Ammon's horn (tissue), 1 donor: Measurements from ENCODE around the gene RUSC2.
"Not testable (repeated sequence)": the region's sequence is repeated elsewhere in the genome, so short reads cannot be mapped to it uniquely, and the experiment has no call there.

Source experiments
- DNase-seq: peaks from one replicate; pipeline ENCODE4 v3.0.0-alpha.2; 2016; ENCODE audit warnings: low spot score

RUSC2 gene

DNA sequence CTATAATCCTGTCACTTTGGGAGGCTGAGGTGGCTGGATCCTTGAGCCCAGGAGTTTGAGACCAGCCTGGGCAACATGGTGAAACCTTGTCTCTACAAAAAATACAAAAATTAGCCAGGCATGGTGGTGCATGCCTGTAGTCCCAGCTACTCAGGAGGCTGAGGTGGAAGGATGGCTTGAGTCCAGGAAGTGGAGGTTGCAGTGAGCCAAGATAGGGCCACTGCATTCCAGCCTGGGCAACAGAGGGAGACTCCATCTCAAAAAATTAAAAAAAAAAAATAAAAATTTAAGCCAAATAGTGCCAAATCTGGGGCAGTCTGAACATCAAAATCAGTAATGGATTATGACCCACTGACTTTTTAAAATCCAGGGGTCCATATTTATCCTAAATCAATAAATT, 33.6 kb downstream of the RUSC2 start:
- not testable (repeated sequence) for DNase-seq

DNA sequence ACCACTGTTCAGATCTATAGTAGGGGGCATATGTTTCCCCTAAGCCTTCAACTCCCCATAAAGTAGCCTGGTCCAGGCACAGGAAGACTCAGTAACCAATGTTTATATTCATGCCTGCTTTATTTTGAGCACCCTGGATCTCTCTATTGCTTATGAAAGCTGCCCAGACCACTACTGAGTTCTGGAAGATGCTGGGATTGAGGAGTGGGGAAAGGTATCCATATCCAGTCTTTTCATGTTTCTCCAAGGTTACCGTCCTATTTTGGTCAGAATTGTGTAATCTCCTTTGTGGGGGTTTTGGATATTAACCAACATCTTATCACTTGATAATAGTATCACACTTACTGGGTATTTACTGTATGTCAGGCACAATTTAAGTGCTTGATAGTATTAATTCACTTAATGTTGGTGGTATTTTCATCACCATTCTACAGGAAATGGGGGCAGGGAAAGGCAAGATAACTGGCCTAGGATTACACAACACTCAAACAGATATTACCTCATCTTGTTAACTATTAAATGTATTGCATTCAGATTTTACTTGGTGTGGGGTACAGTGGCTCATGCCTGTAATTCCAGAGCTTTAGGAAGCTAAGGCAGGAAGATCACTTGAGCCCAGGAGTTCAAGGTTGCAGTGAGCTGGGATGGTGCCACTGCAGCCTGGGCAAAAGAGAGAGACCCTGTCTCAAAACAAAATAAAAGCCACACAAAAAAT, 36.3 kb downstream of the RUSC2 start:
- DNase-seq: no peak

DNA sequence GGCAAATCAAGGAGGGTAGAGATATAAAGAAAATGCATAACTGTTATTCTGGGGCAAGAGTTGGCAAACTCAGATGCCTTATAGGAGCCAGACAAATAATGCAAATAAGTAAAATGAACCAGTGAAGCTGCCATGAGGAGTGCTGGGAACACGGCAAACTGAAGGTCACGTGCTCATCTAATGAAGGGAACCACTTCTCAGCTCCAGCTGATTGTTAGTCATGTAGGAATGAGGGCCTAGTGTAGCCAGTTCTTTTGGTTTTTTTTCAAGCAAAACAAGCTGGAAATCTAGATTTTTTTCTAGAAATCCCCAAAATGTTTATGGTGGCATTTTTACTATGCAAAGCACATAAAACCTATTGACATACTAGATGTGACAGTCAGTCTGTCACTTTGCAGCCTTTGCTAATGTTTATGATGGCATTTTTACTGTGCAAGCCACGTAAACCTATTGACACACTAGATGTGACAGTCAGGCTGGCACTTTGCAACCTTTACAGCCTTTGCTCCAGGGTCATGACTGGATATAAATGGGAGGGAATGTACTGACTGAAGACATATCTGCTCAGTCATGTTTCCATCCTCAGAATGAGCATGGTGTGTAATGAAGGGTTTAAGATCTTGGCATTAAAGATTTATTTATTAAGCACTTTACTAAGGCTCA, 39.4 kb downstream of the RUSC2 start:
- no peak for DNase-seq

DNA sequence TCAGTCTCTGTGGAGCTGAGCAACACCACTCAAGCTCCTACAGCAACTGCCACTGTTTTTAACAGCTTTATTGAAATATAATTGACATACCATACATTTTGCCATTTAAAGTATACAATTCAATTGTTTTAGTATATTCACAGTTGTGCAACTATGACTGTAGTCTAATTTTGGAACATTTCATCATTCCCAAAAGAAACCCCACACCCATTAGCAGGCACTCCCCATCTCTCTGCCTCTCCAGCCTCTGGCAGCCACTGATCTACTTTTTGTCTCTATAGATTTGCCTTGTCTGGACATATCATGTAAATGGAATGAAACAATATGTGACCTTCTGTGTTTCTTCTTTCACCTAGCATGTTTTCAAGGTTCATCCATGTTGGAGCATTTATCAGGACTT, 43.5 kb downstream of the RUSC2 start:
- DNase-seq: no peak

DNA sequence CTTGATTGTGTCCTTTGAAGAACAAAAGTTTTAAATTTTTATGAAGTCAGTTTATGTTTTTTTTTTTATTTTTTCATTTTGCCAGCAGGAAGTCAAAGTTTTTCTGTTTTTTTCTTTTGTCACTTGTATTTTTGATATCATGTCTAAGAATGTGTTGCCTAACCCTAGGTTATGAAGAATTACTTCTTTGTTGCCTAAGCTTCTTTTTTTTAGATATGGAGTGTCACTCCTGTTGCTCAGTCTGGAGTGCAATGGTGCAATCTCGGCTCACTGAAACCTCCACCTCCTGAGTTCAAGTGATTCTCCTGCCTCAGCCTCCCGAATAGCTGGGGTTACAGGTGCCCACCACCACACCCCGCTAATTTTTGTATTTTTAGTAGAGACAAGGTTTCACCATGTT, 45.0 kb downstream of the RUSC2 start:
- not testable (repeated sequence) for DNase-seq

DNA sequence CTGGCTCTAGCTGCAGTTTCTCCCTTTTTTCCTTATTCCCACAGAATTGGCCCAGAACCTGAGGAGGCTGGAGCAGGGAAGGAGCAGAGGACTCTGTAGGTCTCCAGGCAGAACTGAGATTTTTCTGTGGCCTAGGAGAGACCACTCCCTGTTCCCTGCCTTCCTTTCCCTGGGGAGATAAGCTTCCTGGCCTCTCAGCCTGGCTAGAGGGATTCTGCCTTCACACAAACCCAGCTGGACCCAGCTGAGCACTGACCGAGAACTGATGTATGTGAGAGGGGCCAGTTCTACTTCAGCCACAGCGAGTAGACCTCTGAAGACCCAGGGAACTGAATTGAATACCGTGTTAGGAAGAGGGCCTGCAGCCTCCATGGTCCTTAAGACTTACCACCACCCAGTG, 48.0 kb downstream of the RUSC2 start:
- DNase-seq: no peak

DNA sequence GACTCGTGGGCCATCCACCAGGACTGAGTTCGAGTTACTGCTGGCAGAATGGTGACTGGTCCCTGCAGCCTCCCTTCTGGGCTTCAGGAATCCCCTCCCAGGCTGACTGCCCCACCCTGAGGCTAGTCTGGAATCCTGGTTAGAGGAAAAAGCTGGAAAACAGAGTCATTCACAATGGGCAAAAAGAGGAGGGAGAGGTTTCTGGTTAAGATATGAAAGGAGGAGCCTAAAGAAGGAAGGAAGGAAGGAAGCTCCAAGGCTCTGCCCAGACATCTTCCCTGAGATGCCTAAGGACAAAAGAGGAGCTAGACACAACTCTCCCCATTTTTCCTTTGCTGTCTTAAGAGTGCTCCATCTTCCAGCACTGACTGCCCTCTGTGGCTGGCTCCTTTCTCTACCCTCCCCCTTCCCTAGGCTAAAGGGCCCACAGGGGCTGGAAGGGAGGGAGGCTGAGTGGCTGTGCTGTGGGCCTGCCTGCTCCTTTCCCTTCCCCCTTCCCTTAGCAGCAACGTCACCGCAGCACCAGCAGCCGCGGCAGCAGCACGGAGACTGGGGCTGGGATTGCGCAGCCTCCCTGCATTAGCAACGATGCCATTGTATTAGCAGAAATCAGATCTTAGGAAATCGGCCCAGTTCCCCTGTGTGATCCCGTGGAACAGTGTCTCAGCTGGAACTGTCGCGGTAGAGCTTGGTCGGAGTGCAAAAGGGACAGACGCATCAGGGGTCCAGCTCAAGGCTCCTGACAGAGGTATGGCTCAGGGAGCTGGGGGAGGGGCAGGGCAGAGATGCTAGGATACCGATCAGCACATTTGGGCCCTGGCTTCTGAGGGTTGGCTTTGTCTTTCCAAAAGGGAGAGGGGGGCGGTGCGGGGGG, 48.7 kb downstream of the RUSC2 start:
- DNase-seq: peak; percentile 96
